Measurements from ENCODE around the gene ELMO1. TPM values are rescaled to one million over a fixed set of nuclear protein-coding genes. Genes with fewer than 3 reads are reported as not detected.

ELMO1 gene
- total RNA-seq, 2 donors from 2014 or later: 160 to 169 TPM

DNA sequence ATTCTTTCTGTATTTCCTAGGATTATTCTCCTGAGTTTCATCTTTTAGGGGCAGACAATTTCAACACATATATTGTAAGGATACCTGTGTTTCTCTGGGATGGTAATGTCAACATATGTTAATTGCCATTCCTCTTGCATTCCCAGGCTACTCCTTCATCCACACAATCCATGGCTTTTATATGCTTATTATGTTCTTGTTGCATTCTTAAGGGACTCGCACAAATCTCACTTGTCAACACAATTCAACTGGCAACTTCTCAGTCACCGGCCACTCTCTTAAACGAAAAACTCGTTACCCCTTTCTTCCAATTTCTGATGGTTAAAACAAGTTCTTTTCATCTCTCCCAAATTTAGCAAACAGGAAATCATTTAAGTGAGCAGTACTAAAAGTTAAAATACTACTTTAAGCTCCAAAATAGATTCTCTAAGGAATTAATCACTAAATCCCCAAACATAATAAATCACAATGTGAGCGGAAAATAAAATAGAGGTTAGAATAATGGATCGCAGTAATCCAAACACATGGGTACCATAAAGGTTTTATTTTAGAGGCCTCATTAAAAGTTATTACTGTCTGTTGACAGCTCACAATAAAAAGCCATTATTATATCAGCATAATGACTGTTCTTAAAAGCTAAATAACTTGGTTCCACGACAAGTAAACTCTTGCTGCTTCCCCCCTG lies 223.2 kb downstream of the ELMO1 start:
- no peaks in the 10 kb centered on the region for H3K9me3 ChIP-seq (ENCODE audit: control insufficient read depth, low read length, poor library complexity, severe bottlenecking)
- no peaks in the 10 kb centered on the region for H3K36me3 Mint-ChIP-seq (ENCODE audit: low read depth)
- no peak for DNase-seq
- ATAC-seq: no peak
- H3K4me3 Mint-ChIP-seq: no peak overlapping the region
- H3K27ac Mint-ChIP-seq: peak overlapping the region; percentile 2
- H3K27me3 Mint-ChIP-seq: no peaks in the 10 kb centered on the region
- H3K4me1 Mint-ChIP-seq: peaks cover 18% of the 10 kb centered on the region

DNA sequence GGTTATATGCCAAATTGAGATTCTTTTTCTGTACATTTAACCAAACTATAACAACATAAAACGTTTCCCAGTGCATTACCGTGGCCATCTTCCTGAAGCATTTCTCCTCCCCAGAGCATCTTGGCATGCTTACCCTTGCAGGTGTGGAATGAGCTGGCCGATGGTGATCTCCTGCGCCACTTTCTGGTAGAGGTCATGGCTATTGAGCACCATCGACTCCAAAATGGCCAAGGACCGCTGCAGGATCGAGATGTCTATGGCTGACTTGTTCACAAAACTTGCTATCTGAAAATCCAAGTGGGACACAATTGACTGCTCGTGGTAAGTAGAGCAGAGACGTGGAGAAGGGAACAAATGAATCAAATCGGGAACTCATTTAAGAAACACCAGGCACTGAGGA lies 223.9 kb downstream of the ELMO1 start:
- H3K27me3 Mint-ChIP-seq: no peaks in the 10 kb centered on the region
- no peak overlapping the region for H3K27ac Mint-ChIP-seq
- H3K4me1 Mint-ChIP-seq: peaks cover 12% of the 10 kb centered on the region
- H3K4me3 Mint-ChIP-seq: no peak overlapping the region
- ATAC-seq (no peak), DNase-seq (no peak)
- no peaks in the 10 kb centered on the region for H3K9me3 ChIP-seq (ENCODE audit: control insufficient read depth, low read length, poor library complexity, severe bottlenecking)
- H3K36me3 Mint-ChIP-seq (ENCODE audit: low read depth): no peaks in the 10 kb centered on the region

DNA sequence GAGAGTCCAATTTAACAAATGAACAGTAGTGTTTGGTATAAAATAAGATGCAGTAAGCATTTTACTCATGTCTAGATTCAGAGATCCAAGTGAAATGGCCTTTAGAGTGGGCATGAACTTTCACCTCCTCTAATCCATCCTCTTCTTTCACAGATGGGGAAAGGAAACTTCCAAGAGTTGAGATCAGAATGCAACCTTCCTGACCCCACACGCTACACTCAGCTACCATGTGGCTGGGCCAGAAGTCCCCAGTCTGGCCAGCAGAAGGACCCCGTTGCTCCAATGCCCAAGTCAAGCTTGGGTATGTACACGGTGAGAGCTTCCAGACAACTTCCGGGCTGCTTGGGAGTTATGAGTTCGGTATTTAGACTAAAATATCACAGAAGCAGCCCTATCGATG lies 228.0 kb downstream of the ELMO1 start:
- H3K36me3 Mint-ChIP-seq (ENCODE audit: low read depth): no peaks in the 10 kb centered on the region
- no peak overlapping the region for H3K27ac Mint-ChIP-seq
- ATAC-seq: no peak
- peaks cover 13% of the 10 kb centered on the region for H3K4me1 Mint-ChIP-seq
- no peaks in the 10 kb centered on the region for H3K9me3 ChIP-seq (ENCODE audit: control insufficient read depth, low read length, poor library complexity, severe bottlenecking)
- DNase-seq: no peak
- H3K4me3 Mint-ChIP-seq: no peak overlapping the region
- H3K27me3 Mint-ChIP-seq: no peaks in the 10 kb centered on the region

DNA sequence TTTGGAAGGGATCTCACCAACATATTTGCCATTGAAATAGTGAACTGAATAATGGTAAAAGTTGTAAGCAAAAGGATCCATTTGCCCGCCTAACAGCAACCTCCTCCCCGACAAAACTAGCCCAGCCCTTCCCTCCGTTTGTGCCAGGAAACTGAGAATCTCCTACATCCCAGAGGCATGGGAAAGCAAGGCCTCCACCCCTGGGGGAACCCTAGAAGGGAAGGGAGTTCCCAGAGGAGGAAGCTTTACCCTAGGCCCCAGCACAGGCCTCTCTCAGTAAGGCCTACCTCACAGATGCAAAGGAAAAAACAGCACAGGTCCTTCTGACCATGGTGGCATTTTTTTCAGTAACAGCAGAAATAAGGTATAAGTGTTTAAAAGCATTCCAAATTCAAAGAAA lies 229.7 kb downstream of the ELMO1 start:
- H3K36me3 Mint-ChIP-seq (ENCODE audit: low read depth): no peaks in the 10 kb centered on the region
- DNase-seq (no peak), ATAC-seq (no peak)
- H3K4me3 Mint-ChIP-seq: no peak overlapping the region
- H3K27me3 Mint-ChIP-seq: no peaks in the 10 kb centered on the region
- peaks cover 14% of the 10 kb centered on the region for H3K4me1 Mint-ChIP-seq
- peak overlapping the region; percentile 45 for H3K27ac Mint-ChIP-seq
- H3K9me3 ChIP-seq (ENCODE audit: control insufficient read depth, low read length, poor library complexity, severe bottlenecking): no peaks in the 10 kb centered on the region

DNA sequence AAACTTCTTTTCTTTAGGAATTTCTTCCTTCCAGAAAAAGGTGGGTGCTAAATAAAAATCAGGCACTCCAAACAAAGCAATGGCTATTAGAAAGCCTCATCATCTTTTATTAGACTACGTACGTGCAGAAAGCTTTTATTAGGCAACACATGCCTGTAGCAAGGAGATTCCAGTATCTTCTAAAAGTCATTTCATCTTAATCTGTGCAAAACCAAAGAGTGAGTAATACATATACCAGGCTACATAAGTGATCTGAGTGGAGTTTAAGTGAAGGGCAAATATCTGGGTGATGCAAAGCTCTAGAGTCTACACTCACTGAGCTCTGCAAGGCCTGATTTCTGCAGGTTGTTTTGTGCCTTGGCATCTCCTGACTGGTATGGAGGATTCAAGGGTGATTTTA lies 231.7 kb downstream of the ELMO1 start:
- H3K9me3 ChIP-seq (ENCODE audit: control insufficient read depth, low read length, poor library complexity, severe bottlenecking): no peaks in the 10 kb centered on the region
- Mint-ChIP-seq H3K27me3 (no peaks in the 10 kb centered on the region), H3K4me3 (no peak overlapping the region), H3K4me1 (peaks cover 12% of the 10 kb centered on the region), H3K27ac (no peak overlapping the region), H3K36me3 (ENCODE audit: low read depth) (peaks cover 5% of the 10 kb centered on the region)
- DNase-seq (no peak), ATAC-seq (no peak)

DNA sequence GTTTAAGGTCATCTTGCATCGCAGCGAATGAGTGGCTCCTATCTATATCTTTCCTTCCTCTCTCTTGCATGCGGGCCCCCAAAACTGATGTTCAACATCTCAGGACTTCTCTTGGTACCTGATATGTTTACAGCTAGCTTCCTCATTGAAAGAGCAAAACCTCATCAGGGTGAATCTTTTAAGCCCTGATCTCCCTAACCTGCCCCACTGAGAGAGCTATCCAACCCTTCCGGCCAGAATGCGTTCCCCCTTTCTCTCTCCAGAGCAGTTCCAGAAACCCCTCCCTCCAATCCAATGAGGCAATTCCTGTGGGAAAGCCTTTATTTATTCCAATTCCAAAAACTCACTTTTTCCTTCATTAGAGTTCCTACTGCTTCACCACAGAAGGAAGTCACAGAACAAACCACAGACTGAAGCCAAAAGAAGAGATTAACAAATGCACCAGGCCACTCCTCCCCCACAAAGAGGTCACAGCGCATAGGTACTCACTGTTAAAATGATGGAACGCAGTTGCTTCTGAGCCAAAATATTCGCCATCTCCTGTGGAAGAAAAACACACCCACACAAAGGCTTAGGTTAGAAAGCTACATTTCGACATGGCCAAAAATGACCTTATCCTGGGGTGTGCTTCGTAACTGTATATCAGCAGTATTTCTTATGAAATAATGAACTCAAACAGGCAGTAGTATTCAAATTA lies 232.4 kb downstream of the ELMO1 start:
- Mint-ChIP-seq H3K36me3 (ENCODE audit: low read depth) (peaks cover 8% of the 10 kb centered on the region), H3K27me3 (no peaks in the 10 kb centered on the region), H3K4me3 (no peak overlapping the region), H3K27ac (peak overlapping the region; percentile 45), H3K4me1 (peaks cover 12% of the 10 kb centered on the region)
- ATAC-seq (no peak), DNase-seq (no peak)
- no peaks in the 10 kb centered on the region for H3K9me3 ChIP-seq (ENCODE audit: control insufficient read depth, low read length, poor library complexity, severe bottlenecking)

DNA sequence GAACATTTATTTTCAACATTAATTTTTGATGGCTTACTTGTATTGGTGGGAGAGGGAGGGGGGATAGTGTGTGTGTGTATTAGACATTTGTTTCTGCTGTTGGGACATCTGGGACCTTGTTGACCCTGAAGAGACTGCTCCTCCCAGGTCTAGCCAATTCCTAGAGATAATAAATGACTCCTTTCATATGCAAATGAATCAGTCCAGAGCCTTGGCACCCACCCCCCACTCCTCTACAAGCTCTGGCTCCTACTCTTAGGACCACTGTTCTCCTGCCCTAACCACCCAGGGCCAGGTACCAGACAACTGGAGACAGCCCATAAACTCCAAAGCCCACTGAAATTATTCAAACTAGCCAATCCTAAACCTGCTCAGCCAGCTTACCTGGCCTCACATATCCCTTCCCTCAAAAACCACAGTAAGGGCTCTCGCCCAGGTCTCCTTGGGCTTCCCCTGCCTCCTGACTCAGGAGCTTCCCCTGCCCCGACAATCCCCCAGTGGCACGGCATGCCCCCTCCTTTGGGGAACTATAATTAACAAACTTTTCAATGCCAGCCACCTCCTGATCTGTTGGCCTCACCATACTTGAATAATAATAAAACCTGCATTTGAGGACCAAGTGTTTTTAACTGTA lies 233.3 kb downstream of the ELMO1 start:
- no peak for ATAC-seq
- no peaks in the 10 kb centered on the region for H3K9me3 ChIP-seq (ENCODE audit: control insufficient read depth, low read length, poor library complexity, severe bottlenecking)
- Mint-ChIP-seq H3K36me3 (ENCODE audit: low read depth) (peaks cover 8% of the 10 kb centered on the region), H3K27ac (peak overlapping the region; percentile 45), H3K27me3 (no peaks in the 10 kb centered on the region), H3K4me1 (peaks cover 12% of the 10 kb centered on the region), H3K4me3 (no peak overlapping the region)
- no peak for DNase-seq

DNA sequence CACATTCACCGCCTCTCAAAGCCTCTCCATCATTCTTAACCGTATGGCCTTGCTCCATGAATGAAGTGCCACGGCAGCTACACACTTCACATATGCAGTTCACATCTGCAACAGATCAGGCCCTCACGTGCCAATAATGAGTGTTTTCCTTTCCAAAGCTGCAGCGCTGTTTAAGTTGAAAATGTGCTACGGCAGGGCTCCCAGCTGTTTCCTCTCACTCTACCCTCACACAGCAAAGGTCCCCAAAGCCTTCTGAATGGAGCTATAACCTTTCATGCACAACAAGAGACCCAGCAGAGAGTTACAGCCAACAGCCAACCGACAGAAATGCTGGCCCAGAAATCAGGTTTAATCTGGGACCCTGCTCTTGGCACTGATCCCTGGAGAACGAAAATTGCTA lies 236.1 kb downstream of the ELMO1 start:
- ATAC-seq (no peak), DNase-seq (no peak)
- Mint-ChIP-seq H3K36me3 (ENCODE audit: low read depth) (peaks cover 8% of the 10 kb centered on the region), H3K27me3 (no peaks in the 10 kb centered on the region), H3K4me3 (no peak overlapping the region), H3K4me1 (peaks cover 10% of the 10 kb centered on the region), H3K27ac (no peak overlapping the region)
- no peaks in the 10 kb centered on the region for H3K9me3 ChIP-seq (ENCODE audit: control insufficient read depth, low read length, poor library complexity, severe bottlenecking)

DNA sequence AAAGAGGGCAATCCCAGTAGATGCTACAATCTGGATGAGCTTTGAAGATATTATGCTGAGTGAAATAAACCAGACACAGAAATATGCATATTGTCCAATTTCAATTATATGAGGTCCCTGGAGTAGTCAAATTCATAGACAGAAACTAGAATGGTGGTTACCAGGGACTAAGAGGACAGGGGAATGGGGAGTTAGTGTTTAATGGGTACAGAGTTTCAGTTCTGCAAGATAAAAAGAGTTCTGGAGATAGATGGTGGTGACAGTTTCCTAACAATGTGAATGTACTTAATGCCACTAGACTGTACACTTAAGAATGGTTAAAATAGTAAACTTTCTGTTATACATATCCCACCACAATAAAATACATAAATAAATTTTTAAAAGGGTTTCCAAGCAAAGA lies 236.6 kb downstream of the ELMO1 start:
- ATAC-seq (no peak), DNase-seq (no peak)
- H3K27me3 Mint-ChIP-seq: no peaks in the 10 kb centered on the region
- H3K4me1 Mint-ChIP-seq: peaks cover 9% of the 10 kb centered on the region
- H3K36me3 Mint-ChIP-seq (ENCODE audit: low read depth): peaks cover 8% of the 10 kb centered on the region
- no peak overlapping the region for H3K4me3 Mint-ChIP-seq
- no peaks in the 10 kb centered on the region for H3K9me3 ChIP-seq (ENCODE audit: control insufficient read depth, low read length, poor library complexity, severe bottlenecking)
- H3K27ac Mint-ChIP-seq: no peak overlapping the region

DNA sequence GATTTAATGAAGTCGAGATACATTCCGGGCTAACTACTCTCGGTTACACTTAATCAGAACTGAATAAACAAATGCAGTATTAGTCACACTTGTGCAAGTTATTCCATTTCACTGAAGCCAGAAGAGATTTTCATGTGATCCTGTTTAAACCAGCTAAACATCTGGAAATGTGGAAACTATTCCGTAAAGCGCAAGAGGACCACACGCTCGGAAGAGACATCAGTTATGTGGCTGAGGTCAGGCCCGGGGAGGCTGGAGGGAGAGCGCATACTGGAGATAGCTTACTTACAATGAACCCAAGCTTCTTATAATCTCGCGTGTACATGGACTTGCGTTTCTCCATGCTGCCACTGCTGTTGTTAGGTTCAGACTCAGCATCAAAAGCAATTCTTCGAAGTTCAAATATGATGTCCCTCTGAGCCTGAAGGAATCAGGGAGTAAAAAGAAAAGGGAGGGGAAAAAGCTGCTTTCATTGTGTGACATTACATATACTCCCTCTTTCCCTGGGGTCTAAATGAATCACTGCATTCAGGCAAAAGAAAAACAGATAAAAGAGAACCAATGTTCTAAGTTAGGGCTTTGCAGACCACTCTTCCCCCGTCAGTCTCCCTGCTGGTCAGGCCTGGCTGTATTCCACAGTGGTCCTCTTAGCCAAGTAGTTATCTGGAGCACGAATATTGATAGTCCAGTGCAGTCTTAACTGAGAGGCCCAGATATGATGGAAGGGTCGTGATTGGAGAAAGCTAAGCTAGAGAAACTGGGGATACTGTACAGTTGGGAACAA lies 237.4 kb downstream of the ELMO1 start:
- Mint-ChIP-seq H3K27ac (no peak overlapping the region), H3K4me3 (no peak overlapping the region)

DNA sequence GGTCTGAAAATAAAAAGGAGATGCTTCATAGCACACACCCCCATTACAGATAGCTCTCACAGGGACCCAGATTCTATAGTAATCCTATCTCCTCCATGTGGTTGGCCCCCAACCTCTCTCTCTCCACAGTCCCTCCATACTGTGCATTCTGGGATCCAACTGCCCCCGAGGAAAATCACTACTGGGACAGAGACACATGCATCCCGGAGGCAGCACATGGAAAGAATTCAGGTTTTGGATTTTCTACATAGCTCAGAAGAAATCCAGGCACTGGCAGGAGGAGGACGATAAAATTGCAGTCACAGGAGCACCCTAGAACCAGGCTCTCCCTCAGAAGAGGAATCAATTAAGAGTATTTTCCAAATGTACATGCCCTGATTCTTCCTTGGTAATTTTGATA lies 239.5 kb downstream of the ELMO1 start:
- H3K36me3 Mint-ChIP-seq (ENCODE audit: low read depth): peaks cover 8% of the 10 kb centered on the region
- H3K4me1 Mint-ChIP-seq: peaks cover 7% of the 10 kb centered on the region
- no peak overlapping the region for H3K4me3 Mint-ChIP-seq
- H3K9me3 ChIP-seq (ENCODE audit: control insufficient read depth, low read length, poor library complexity, severe bottlenecking): no peaks in the 10 kb centered on the region
- peak overlapping the region; percentile 80 for H3K27ac Mint-ChIP-seq
- H3K27me3 Mint-ChIP-seq: no peaks in the 10 kb centered on the region
- ATAC-seq: no peak
- DNase-seq: no peak

More for the DNA sequence above, 237.4 kb downstream of the ELMO1 start:
- no peaks in the 10 kb centered on the region for H3K9me3 ChIP-seq (ENCODE audit: control insufficient read depth, low read length, poor library complexity, severe bottlenecking)
- no peaks in the 10 kb centered on the region for H3K27me3 Mint-ChIP-seq
- peaks cover 8% of the 10 kb centered on the region for H3K36me3 Mint-ChIP-seq (ENCODE audit: low read depth)
- DNase-seq: no peak
- ATAC-seq: no peak
- H3K4me1 Mint-ChIP-seq: peaks cover 6% of the 10 kb centered on the region

DNA sequence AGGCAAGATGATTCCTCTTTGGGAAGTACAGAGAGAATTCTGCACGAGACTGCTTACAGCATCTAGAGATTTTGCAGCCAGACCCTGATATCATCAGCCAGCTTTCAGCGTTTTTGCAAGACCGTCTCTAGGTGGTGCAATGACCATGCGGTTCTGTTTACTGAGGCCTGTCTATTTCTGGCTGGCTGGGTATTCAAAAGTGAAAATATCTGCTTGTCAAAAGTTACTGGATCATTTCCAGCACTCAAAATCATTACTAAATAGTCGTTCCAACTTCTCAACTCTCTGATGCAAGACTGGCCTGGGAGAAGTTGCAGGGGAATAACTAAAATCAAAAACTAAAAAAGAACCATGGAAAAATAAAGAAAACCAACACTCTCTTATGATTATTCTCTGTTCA lies 240.1 kb downstream of the ELMO1 start:
- H3K27me3 Mint-ChIP-seq: no peaks in the 10 kb centered on the region
- peak; percentile 66 for ATAC-seq
- DNase-seq: no peak
- H3K36me3 Mint-ChIP-seq (ENCODE audit: low read depth): peaks cover 9% of the 10 kb centered on the region
- H3K9me3 ChIP-seq (ENCODE audit: control insufficient read depth, low read length, poor library complexity, severe bottlenecking): no peaks in the 10 kb centered on the region
- H3K4me1 Mint-ChIP-seq: peaks cover 7% of the 10 kb centered on the region
- H3K4me3 Mint-ChIP-seq: no peak overlapping the region
- H3K27ac Mint-ChIP-seq: peak overlapping the region; percentile 80

DNA sequence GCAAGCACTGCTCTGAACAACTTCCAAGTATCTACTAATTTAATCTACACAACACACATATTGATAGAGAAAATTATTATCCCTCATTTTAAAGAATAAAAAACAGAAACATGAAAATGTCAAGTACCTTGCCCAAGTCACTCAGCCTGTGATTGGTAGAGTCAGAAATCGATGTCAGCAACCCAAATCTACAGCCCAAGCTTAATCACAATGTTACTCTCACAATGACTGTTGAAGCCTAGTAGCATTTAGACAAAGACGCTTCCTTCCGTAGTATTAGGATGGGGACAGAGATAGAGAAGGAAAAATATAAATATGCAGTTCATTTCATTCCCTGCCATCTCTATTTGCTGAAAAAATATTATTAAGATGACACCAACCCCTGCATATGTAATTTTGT lies 242.5 kb downstream of the ELMO1 start:
- DNase-seq (no peak), ATAC-seq (no peak)
- Mint-ChIP-seq H3K27ac (peak overlapping the region; percentile 34), H3K4me3 (no peak overlapping the region), H3K4me1 (peaks cover 7% of the 10 kb centered on the region), H3K27me3 (no peaks in the 10 kb centered on the region), H3K36me3 (ENCODE audit: low read depth) (peaks cover 2% of the 10 kb centered on the region)
- H3K9me3 ChIP-seq (ENCODE audit: control insufficient read depth, low read length, poor library complexity, severe bottlenecking): no peaks in the 10 kb centered on the region

Data from T-helper 17 cell (primary cell).